Measurements from ENCODE around the gene DEFB114. TPM values are rescaled to one million over a fixed set of nuclear protein-coding genes. Genes with fewer than 3 reads are reported as not detected.

DEFB114 gene
- total RNA-seq, 1 donor from 2014 or later = not detected

DNA sequence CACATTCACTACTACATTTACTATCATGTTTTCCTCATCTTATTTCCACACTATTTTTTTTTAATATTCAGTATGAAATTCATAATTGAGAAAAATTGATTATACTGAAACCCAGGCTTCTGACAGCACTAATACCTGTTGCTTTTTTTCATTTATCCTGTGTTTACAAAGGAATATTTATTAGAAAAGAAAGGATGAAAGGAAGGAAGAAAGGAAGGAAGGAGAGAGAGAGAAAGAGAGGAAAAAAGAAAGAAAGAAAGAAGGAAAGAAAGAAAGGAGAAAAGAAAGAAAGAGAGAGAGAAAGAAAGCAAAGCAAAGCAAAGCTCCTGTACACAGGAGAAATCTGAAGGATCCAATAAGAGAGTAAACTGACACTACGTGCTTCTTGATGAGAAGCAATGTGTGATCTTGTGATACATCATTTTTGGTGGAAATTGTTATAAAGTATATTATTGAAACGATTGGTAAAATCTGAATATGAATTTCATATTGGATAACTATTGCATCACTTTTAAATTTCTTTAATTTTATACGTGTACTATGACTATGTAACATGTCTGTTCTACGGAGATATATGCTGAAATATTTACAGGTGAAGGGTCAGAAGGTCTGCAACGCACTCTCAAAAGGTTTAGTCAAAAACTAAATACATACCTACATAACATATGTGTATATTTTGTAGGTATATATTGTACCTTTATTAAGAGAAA, 43.9 kb downstream of the DEFB114 start:
- no peak for DNase-seq (ENCODE audit: low read depth)
- no peaks in the 10 kb centered on the region for H3K4me1 ChIP-seq (ENCODE audit: insufficient read depth, low read length)
- H4K20me1 ChIP-seq (ENCODE audit: insufficient read depth, low read length) = no peaks in the 10 kb centered on the region
- TF ChIP-seq, protein P1, sequence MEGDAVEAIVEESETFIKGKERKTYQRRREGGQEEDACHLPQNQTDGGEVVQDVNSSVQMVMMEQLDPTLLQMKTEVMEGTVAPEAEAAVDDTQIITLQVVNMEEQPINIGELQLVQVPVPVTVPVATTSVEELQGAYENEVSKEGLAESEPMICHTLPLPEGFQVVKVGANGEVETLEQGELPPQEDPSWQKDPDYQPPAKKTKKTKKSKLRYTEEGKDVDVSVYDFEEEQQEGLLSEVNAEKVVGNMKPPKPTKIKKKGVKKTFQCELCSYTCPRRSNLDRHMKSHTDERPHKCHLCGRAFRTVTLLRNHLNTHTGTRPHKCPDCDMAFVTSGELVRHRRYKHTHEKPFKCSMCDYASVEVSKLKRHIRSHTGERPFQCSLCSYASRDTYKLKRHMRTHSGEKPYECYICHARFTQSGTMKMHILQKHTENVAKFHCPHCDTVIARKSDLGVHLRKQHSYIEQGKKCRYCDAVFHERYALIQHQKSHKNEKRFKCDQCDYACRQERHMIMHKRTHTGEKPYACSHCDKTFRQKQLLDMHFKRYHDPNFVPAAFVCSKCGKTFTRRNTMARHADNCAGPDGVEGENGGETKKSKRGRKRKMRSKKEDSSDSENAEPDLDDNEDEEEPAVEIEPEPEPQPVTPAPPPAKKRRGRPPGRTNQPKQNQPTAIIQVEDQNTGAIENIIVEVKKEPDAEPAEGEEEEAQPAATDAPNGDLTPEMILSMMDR (IDR thresholded peaks at IDR 0.05; ENCODE audit: insufficient read depth, low read depth, low read length) = no peak
- no peak for TF ChIP-seq EZH2 (IDR thresholded peaks at IDR 0.05; ENCODE audit: insufficient read depth, low read length)
- Mint-ChIP-seq H3K36me3 (ENCODE audit: low read depth, unreplicated experiment) (no peaks in the 10 kb centered on the region), H3K4me1 (ENCODE audit: low read depth, unreplicated experiment) (no peaks in the 10 kb centered on the region), H3K27ac (ENCODE audit: unreplicated experiment) (no peak overlapping the region), H3K4me3 (ENCODE audit: unreplicated experiment) (no peak overlapping the region), H3K27me3 (ENCODE audit: low read depth, unreplicated experiment) (no peaks in the 10 kb centered on the region), H3K9me3 (ENCODE audit: unreplicated experiment) (no peaks in the 10 kb centered on the region)
- H3K27ac ChIP-seq (ENCODE audit: low read depth, low read length) = no peak overlapping the region
- no peak overlapping the region for H2AFZ ChIP-seq (ENCODE audit: low read depth, low read length)
- H3K79me2 ChIP-seq (ENCODE audit: insufficient read depth, low read length) = no peaks in the 10 kb centered on the region
- no peaks in the 10 kb centered on the region for H3K27me3 ChIP-seq (ENCODE audit: insufficient read depth, low read length)
- no peaks in the 10 kb centered on the region for H3K9me3 ChIP-seq (ENCODE audit: insufficient read depth, low read depth, low read length)
- H3K36me3 ChIP-seq (ENCODE audit: insufficient read depth, low read length) = no peaks in the 10 kb centered on the region
- H3K4me2 ChIP-seq (ENCODE audit: low read length) = no peak overlapping the region
- no peak overlapping the region for H3K4me3 ChIP-seq (ENCODE audit: insufficient read depth, low read depth, low read length)
- no peak overlapping the region for H3K9ac ChIP-seq (ENCODE audit: low read length)
- no peak for FAIRE-seq

DNA sequence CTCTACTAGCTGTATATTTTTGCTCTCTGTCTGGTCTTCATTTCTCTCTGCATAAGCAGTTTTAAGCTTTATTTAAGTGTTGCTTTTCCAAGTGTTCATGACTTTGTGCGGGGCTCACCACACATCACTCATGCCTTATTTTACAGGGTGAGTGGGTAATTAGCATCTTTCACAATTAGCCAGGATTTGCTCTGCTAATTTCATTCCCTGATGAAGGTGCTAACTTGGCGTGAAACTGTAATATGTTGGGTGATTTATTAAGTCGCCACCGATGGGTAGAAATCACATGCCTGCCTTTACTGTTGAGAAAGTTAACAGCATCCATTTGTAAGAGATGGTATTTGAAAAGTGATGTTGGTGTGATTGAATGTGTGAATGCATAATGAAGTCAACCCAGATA, 44.7 kb downstream of the DEFB114 start:
- Mint-ChIP-seq H3K36me3 (ENCODE audit: low read depth, unreplicated experiment) (no peaks in the 10 kb centered on the region), H3K27ac (ENCODE audit: unreplicated experiment) (no peak overlapping the region), H3K4me3 (ENCODE audit: unreplicated experiment) (no peak overlapping the region), H3K27me3 (ENCODE audit: low read depth, unreplicated experiment) (no peaks in the 10 kb centered on the region), H3K9me3 (ENCODE audit: unreplicated experiment) (no peaks in the 10 kb centered on the region), H3K4me1 (ENCODE audit: low read depth, unreplicated experiment) (no peaks in the 10 kb centered on the region)
- FAIRE-seq = no peak
- DNase-seq (ENCODE audit: low read depth) = no peak
- Histone ChIP-seq H3K27ac (ENCODE audit: low read depth, low read length) (no peak overlapping the region), H4K20me1 (ENCODE audit: insufficient read depth, low read length) (no peaks in the 10 kb centered on the region), H3K4me1 (ENCODE audit: insufficient read depth, low read length) (no peaks in the 10 kb centered on the region), H2AFZ (ENCODE audit: low read depth, low read length) (no peak overlapping the region), H3K9ac (ENCODE audit: low read length) (no peak overlapping the region), H3K9me3 (ENCODE audit: insufficient read depth, low read depth, low read length) (no peaks in the 10 kb centered on the region), H3K4me2 (ENCODE audit: low read length) (no peak overlapping the region), H3K36me3 (ENCODE audit: insufficient read depth, low read length) (no peaks in the 10 kb centered on the region), H3K79me2 (ENCODE audit: insufficient read depth, low read length) (no peaks in the 10 kb centered on the region), H3K4me3 (ENCODE audit: insufficient read depth, low read depth, low read length) (no peak overlapping the region), H3K27me3 (ENCODE audit: insufficient read depth, low read length) (no peaks in the 10 kb centered on the region)
- no peak for TF ChIP-seq EZH2 (IDR thresholded peaks at IDR 0.05; ENCODE audit: insufficient read depth, low read length)
- TF ChIP-seq, protein P1 (IDR thresholded peaks at IDR 0.05; ENCODE audit: insufficient read depth, low read depth, low read length) = no peak

DNA sequence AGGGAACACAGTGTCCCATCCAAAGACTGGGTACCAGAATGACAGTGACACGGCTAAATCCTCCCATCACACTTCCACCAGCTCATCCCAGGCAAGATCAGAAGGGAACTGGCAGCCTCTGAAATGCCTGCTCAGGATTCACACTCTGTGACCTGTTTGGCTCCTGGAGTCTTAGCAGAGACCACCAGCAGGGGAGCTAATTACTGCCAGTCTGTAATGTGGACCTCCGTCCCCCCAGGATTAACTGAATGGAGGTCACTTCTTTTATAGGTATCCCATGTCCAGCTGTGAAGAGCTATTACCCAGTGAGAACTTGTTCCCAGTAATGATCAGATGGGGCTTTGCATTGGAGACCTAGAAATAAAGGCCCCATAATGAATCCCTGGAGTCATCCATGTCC, 45.2 kb downstream of the DEFB114 start:
- H2AFZ ChIP-seq (ENCODE audit: low read depth, low read length) = no peak overlapping the region
- H3K79me2 ChIP-seq (ENCODE audit: insufficient read depth, low read length) = no peaks in the 10 kb centered on the region
- H3K4me2 ChIP-seq (ENCODE audit: low read length) = no peak overlapping the region
- no peaks in the 10 kb centered on the region for H3K27me3 Mint-ChIP-seq (ENCODE audit: low read depth, unreplicated experiment)
- TF ChIP-seq, protein P1 (IDR thresholded peaks at IDR 0.05; ENCODE audit: insufficient read depth, low read depth, low read length) = no peak
- no peak for TF ChIP-seq EZH2 (IDR thresholded peaks at IDR 0.05; ENCODE audit: insufficient read depth, low read length)
- no peak overlapping the region for H3K4me3 ChIP-seq (ENCODE audit: insufficient read depth, low read depth, low read length)
- H4K20me1 ChIP-seq (ENCODE audit: insufficient read depth, low read length) = no peaks in the 10 kb centered on the region
- H3K36me3 ChIP-seq (ENCODE audit: insufficient read depth, low read length) = no peaks in the 10 kb centered on the region
- FAIRE-seq (no peak), DNase-seq (ENCODE audit: low read depth) (no peak)
- no peaks in the 10 kb centered on the region for H3K9me3 ChIP-seq (ENCODE audit: insufficient read depth, low read depth, low read length)
- H3K27me3 ChIP-seq (ENCODE audit: insufficient read depth, low read length) = no peaks in the 10 kb centered on the region
- H3K9me3 Mint-ChIP-seq (ENCODE audit: unreplicated experiment) = no peaks in the 10 kb centered on the region
- no peaks in the 10 kb centered on the region for H3K36me3 Mint-ChIP-seq (ENCODE audit: low read depth, unreplicated experiment)
- H3K4me1 ChIP-seq (ENCODE audit: insufficient read depth, low read length) = no peaks in the 10 kb centered on the region
- no peak overlapping the region for H3K9ac ChIP-seq (ENCODE audit: low read length)
- no peaks in the 10 kb centered on the region for H3K4me1 Mint-ChIP-seq (ENCODE audit: low read depth, unreplicated experiment)
- no peak overlapping the region for H3K4me3 Mint-ChIP-seq (ENCODE audit: unreplicated experiment)
- no peak overlapping the region for H3K27ac ChIP-seq (ENCODE audit: low read depth, low read length)
- H3K27ac Mint-ChIP-seq (ENCODE audit: unreplicated experiment) = no peak overlapping the region
